NCI-H2171 (cell line): ENCODE measurements around the gene MXI1.
"Not testable (repeated sequence)": the region's sequence is repeated elsewhere in the genome, so short reads cannot be mapped to it uniquely, and the experiment has no call there.

ENCODE experiments used
- DNase-seq: peaks from one replicate; lab custom pipeline; 2025; lab: John Stamatoyannopoulos, UW

MXI1 gene

GRCh38 chr10:110241841-110242240 is 34.4 kb downstream of the MXI1 start:
- DNase-seq = no peak

DNA sequence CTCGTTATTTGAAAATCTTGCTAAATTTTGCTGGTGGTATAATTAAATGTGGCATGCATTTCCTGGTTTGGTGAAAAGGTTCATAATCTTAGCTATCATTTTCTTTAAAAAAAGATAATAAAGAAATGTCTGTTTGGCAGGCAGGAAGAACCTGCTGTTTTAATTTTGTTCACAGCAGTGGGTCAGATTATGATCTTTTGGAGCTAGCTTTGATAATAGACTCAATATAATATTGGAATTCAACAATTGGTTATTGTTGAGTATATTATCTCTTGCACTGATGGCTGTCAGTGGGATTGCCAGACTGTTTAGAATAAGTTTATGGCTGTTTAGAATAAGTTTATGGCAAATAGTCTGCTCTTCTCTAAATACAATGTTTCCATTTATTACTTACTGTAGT is 35.1 kb downstream of the MXI1 start:
- no peak for DNase-seq

GRCh38 chr10:110244550-110244949 is 37.1 kb downstream of the MXI1 start:
- DNase-seq = no peak

GRCh38 chr10:110247833-110248232 is 40.4 kb downstream of the MXI1 start:
- not testable (repeated sequence) for DNase-seq

GRCh38 chr10:110249489-110249888 is 42.1 kb downstream of the MXI1 start:
- not testable (repeated sequence) for DNase-seq

DNA sequence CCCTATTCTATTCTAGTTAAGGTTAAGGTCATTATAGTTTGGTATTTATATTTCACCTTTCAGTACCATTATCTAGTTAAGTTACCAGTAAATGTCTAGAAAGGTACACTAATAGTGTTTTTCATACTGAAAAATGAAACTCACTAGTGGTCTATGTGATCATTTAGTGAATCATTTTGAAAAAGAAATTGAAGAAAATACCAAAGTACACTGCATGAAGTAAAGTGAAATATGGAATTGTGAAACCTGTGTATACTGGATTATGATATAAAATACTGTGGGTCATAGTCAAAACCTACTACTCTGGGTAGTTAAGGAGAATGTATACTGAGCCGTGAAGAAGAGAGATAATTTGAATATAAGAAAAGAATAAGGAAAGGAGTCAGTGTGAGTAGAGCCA is 44.0 kb downstream of the MXI1 start:
- not testable (repeated sequence) for DNase-seq

DNA sequence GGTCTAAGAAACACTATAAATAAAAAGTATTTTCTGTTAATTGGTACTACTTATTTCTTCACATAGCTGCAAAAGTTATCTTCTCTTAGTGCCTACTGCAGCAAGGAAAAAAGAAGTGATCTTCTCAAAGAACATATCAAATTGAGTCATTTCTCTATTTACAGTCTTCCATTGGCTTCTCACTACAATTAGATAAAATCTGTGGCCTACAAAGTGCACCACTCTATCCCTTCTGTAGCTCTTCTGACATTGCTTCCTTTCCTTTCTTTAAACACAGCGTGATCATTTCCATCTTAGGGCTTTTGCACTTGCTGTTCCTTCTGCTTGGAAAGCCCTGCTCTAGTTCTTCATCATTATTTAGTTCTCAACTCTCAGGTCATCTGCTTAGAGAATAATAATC is 44.7 kb downstream of the MXI1 start:
- no peak for DNase-seq

DNA sequence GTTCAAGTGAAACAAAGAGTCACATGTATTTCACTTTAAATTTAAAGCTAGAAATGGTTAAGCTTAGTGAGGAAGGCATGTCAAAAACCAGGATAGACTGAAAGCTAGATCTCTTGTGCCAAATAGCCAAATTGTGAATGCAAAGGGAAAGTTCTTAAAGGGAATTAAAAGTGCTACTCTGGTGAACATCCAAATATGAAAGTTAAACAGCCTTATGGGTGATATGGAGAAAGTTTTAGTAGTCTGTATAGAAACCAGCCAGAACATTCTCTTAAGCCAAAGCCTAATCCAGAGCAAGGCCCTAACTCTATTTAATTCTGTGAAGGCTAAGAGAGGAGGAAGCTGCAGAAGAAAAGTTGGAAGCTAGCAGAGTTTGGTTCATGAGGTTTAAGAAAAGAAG is 47.1 kb downstream of the MXI1 start:
- no peak for DNase-seq

DNA sequence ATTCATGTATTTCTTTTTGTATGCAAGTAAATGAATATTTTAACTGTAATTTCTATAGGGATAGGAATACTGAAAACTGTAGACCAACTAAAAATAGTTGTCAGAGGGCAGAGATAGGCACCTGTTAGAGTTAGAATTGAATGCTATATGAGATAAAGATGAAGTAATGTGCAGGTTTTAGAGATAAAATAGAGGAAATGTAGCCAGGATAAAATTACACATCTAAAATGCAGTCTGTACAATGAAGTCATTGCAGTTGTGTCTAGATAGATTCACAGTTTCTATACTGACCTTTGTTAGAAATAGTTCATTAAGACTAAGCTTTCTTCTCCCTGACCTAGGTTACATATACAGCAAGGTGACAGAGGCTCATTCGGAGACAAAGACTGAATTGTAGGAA is 51.1 kb downstream of the MXI1 start:
- DNase-seq = no peak

DNA sequence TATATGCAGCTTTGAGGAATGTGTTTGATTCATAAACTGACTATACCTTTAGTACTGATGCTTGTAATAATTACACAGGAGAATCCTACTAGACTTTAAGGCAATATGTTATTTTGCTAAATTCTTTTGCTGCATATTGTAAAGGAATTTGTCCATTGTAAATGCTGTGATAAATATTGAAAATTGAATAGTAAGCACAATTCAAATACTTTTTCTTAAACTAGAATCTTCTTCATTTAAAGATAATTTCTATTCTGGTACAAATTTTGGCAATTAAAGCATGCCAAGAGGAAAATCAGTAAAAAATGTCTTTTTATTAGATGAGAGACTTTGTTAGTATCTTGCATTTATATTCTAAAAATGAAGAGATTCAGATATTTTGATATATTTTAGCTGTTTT is 51.9 kb downstream of the MXI1 start:
- no peak for DNase-seq

DNA sequence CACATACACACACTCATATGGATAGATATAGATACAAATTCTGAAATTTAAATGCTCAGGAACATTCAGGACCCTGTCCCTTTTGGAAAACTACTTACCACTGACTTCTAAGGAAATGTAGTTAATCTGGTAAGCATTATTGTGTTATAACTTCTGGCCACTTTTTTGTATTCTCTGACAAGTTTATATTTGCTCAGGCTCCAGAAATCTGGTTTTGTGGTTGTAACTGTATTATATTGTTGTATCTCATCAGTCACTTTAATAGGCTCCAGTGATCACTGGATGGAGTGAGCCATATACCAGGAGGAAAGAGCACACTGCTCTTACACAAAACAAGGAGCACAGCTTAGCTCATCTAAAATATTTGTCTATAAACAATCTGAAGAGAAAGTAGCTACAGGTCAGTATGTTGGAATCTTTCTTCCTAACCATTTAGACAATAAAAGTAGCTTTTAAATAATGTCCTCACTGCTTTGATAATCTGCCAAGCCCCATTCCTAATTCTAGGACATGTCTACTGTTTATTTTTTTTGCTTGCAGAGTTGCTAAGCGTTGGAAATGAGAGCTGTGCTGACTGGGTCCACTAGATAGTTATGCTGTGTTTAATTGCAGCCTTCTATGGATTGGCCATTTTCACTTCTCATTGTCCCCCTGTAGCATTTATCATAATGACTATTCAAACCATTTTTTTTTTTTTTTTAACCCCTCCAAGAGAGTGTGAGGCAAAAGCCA is 53.5 kb downstream of the MXI1 start:
- no peak for DNase-seq

- no peak for DNase-seq
Measured at GRCh38 chr10:110263164-110263563, 55.8 kb downstream of the MXI1 start.

DNA sequence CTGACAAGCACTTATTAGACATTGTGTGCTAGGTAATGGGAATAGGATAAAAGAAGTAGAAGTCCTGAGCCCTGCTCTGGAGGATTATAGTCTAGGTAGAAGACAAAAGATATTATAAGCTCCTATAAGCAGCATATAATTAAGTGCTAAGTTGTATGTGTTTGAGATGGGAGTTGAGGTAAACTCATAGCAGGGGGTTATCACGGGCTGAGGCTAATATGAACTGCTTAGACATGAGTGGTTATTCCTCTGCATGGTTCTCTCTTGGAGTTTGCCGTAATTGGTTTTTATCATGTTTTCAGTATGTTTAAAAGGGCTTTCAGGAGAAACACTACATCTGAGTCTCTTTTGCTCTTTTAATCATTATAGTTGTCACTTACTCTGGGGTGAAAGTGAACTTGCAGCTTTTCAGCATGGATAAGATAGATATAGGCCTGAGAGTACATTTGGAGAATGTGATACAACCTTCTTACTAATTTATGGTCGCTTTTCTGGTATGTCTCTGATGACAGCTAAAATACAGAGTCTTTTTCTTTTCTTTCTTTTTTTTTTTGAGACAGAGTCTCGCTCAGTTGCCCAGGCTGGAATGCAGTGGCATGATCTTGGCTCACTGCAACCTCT is 58.3 kb downstream of the MXI1 start:
- DNase-seq = no peak

DNA sequence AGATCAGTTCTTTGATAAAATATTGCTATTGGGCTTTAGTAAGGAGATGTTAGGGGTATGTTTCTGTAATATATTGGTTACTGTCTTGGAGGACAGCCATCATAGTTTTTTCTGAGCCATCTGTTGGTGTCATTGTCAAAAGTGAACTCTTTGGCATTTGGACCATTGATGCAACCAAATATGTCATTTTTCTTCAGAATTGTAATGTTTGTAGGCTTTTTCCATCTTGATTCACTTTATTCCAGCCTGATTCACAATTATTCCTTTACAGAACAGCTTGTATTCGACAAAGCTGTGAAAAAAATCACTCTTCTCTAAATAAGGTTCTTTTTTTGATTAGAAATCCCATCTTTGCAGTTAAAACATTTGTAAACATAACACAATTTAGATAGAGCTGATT is 59.9 kb downstream of the MXI1 start:
- no peak for DNase-seq

GRCh38 chr10:110268442-110268841 is 61.0 kb downstream of the MXI1 start:
- DNase-seq = no peak

DNA sequence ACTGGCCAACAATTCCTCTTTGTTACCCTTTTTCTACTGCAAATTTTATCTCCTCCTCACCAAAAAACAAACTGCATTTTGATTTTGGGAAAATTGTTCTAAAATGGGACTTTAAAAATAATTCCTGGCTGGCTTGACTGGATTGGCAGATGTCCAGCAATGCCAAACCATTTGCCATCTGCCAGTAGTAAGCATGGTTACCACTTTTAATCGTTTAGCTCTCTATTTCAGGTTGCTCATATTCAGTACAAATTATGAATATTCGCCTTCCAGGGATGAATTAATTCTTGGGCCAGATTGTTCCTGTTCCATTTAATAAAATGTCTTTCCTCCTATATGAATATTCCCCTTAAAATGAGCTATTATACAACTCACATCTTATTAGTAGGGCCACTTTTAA is 61.6 kb downstream of the MXI1 start:
- peak; percentile 16 for DNase-seq

DNA sequence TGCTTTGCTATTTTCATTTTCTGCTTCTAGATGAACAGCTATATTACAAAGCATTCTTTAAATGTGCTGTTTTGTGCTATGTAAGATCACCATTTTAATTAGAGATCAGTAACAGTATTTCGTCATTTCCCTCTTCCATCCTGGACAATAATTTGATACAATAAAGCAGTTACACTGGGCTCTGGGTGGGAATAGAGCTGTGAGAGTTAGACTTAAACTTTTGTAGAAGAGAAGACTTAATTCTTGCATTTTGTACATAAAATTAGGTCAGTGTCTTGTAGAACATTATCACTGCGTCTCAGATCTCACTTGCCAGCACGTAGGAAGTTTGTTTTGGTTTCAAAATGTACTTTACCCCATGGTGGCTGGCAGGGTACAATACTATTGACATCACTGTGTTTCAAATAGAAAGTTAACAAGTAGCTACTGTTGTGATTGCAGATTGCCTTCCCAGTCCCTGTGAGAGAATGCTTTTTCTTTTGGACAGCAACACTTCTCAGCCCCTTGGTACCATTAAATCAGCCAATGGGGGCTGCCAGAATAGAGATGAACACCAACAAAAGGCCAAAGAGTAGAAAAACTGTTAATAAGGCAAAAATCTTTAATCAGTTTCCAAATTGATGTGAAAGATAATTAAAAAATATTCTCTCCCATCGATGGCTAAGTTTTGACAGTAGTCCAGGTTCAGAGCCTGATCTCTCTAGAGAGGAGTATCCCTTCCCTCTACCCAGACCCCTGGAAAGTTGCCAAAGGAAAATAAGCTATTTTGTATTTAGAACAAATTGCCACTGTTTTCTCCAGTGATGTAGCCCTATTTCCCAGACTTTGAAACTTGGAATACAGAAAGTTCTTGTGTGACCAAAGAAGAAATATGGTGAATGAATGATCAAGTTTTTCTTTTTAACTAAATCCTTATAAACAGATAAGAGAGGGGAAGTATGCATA is 62.2 kb downstream of the MXI1 start:
- DNase-seq = no peak

- not testable (repeated sequence) for DNase-seq
Measured at GRCh38 chr10:110272995-110273394, 65.6 kb downstream of the MXI1 start.

DNA sequence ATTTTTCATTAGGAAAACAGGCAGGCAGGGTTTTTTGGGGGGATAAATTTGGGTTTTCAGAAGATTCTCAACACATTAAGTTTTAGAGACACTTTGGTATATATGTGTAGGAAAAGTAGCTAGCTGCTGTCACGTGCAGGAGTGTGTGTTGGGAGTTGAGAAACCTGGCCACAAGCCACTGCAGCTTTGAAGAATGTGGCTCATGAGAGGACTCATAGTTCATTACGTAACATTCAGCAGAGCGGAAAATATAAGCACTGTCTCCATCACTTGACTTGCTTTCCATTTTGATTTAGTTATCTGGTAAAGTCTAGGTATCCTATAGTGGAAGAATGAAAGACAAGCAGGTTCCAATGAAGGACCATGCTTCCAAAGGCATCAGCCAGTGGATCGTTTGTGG is 66.1 kb downstream of the MXI1 start:
- no peak for DNase-seq

GRCh38 chr10:110274072-110274627 is 66.7 kb downstream of the MXI1 start:
- DNase-seq = no peak

DNA sequence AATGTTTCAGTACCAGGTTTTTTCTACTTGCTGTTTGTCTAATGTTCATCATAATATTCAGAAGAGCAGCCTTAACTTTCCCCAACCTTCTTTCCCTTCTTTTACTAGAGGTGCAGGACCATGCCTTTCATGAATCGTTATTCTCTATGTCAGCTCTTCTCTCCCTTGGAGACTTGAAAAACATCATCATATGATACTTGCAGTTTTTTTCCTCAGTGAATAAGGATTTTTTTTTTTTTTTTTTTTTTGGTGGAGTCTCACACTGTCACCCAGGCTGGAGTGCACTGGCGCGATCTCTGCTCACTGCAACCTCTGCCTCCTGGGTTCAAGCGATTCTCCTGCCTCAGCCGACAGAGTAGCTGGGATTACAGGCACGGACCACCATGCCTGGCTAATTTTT is 67.2 kb downstream of the MXI1 start:
- DNase-seq = peak; percentile 40

GRCh38 chr10:110275128-110275729 is 67.8 kb downstream of the MXI1 start:
- peak; percentile 61 for DNase-seq
